Progenitor cell of endocrine pancreas (in vitro differentiated cells): ENCODE results near the gene ELAVL3. TPM values are rescaled to one million over a fixed set of nuclear protein-coding genes. Genes with fewer than 3 reads are reported as not detected.
"Not testable (repeated sequence)": the region's sequence is repeated elsewhere in the genome, so short reads cannot be mapped to it uniquely, and the experiment has no call there.

ENCODE experiments used
- DNase-seq: peaks from one replicate; pipeline ENCODE4 v3.0.0; 2021; ENCODE audit warnings: low spot score; ENCODE audit not compliant: unreplicated experiment
- H3K27ac Mint-ChIP-seq: 2 replicates; pipeline ENCODE4 v1.8.0; 2021; ENCODE audit warnings: mild to moderate bottlenecking, moderate library complexity, mixed read lengths
- H3K27me3 Mint-ChIP-seq: 2 replicates; pipeline ENCODE4 v1.8.0; 2021; ENCODE audit warnings: mixed read lengths
- H3K36me3 Mint-ChIP-seq: 2 replicates; pipeline ENCODE4 v1.8.0; 2022; ENCODE audit warnings: mixed read lengths; ENCODE audit not compliant: insufficient read depth
- H3K4me1 Mint-ChIP-seq: 2 replicates; pipeline ENCODE4 v1.8.0; 2021; ENCODE audit warnings: low read depth, mixed read lengths
- H3K4me3 Mint-ChIP-seq: 2 replicates; pipeline ENCODE4 v1.8.0; 2021; ENCODE audit warnings: low read depth, mild to moderate bottlenecking, moderate library complexity, mixed read lengths
- H3K9me3 Mint-ChIP-seq: 2 replicates; pipeline ENCODE4 v1.8.0; 2021; ENCODE audit warnings: low read depth, mixed read lengths
- total RNA-seq: library from RNA; stranded (reverse); gene quantifications from 2 replicates; pipeline ENCODE4 v1.2.1, GENCODE V29; 2021
- TF ChIP-seq, protein P1 (sequence below): fragments of 200-600 bp; sonication (generic); IDR thresholded peaks from one replicate; pipeline ENCODE4 v1.5.0; 2021; ENCODE audit warnings: antibody characterized with exemption, mild to moderate bottlenecking; ENCODE audit not compliant: unreplicated experiment

ELAVL3 gene
- total RNA-seq, 1 donor from 2014 or later = 1.4 TPM

DNA sequence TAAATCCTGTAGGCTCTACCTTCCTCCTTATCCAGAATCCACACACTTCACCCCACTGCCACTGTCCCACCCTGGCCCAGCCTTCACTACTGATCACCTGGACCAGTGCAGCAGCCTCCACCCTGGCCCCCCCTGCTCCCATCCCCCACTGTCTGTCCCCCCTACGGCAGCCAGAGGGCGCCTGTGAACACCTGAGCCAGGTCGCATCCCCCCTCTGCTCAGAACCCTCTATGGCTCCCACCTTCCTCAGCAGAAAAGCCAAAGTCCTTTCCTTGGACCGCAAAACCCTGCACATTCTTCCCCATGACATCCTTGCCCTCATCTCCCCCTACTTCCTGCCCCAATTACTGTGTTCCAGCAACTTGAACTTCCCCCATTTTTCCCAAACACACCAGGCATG lies 20.6 kb downstream of the ELAVL3 start:
- no peaks in the 10 kb centered on the region for H3K36me3 Mint-ChIP-seq
- H3K27me3 Mint-ChIP-seq = no peaks in the 10 kb centered on the region
- H3K4me3 Mint-ChIP-seq = no peak overlapping the region
- H3K9me3 Mint-ChIP-seq = no peaks in the 10 kb centered on the region
- TF ChIP-seq, protein P1, sequence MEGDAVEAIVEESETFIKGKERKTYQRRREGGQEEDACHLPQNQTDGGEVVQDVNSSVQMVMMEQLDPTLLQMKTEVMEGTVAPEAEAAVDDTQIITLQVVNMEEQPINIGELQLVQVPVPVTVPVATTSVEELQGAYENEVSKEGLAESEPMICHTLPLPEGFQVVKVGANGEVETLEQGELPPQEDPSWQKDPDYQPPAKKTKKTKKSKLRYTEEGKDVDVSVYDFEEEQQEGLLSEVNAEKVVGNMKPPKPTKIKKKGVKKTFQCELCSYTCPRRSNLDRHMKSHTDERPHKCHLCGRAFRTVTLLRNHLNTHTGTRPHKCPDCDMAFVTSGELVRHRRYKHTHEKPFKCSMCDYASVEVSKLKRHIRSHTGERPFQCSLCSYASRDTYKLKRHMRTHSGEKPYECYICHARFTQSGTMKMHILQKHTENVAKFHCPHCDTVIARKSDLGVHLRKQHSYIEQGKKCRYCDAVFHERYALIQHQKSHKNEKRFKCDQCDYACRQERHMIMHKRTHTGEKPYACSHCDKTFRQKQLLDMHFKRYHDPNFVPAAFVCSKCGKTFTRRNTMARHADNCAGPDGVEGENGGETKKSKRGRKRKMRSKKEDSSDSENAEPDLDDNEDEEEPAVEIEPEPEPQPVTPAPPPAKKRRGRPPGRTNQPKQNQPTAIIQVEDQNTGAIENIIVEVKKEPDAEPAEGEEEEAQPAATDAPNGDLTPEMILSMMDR = peak; percentile 29
- no peak for DNase-seq
- H3K27ac Mint-ChIP-seq = no peak overlapping the region
- H3K4me1 Mint-ChIP-seq = no peaks in the 10 kb centered on the region

GRCh38 chr19:11458912-11459311 lies 21.9 kb downstream of the ELAVL3 start:
- not testable (repeated sequence) for H3K4me3 Mint-ChIP-seq, DNase-seq, H3K36me3 Mint-ChIP-seq, H3K4me1 Mint-ChIP-seq, H3K27ac Mint-ChIP-seq, H3K27me3 Mint-ChIP-seq, H3K9me3 Mint-ChIP-seq

DNA sequence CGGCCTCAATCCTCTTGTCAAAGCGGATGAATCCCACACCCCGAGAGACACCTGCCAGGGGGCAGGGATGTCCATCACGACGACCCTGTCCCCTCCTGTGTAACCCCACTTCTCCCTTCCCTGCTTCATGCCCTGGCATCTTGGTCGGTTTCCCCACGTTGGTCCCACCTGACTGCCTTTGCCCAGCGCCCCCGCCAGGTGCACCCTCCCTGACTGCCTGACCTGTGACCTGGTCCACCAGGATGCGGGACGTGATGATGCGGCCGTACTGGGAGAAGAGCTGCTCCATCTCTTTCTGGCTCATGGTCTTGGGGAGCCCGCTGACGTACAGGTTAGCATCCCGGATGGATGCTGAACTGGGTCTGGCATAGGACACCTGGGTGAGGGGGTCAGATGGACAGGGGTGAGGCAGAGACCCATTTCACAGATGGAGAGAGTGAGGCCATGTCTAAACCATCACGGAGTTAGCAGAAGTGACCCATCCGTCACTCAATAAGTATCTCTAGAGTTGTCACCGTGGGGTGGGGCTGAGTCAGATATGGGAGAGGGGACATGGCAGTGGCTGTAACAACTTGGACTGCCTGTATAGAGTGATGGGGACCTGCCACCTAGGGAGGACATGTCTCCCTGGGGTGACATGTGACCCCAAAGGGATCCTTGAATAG lies 22.5 kb downstream of the ELAVL3 start:
- Mint-ChIP-seq H3K9me3 (no peaks in the 10 kb centered on the region), H3K27me3 (no peaks in the 10 kb centered on the region), H3K27ac (peak overlapping the region; percentile 7), H3K4me3 (no peak overlapping the region), H3K36me3 (no peaks in the 10 kb centered on the region), H3K4me1 (no peaks in the 10 kb centered on the region)
- TF ChIP-seq, protein P1 = no peak
- DNase-seq = no peak

DNA sequence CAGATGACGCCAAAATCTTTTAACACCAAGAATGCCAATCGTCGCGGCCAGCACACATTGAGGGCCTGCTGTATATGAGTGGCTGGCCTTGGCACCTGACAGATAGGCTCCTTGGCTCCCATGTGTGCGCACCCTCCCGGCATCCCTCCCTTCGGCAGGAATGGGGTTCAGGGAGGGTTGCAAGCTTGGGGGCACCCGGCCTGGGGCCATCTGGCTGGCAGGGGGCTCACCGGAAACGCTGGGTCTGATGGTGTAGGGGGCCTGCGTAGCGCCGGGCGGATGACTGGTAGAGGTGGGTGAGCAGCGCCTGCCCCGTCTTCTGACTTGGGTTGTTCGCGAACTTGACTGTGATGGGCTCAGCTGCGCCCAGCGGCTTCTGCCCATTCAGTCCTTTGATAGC lies 23.0 kb downstream of the ELAVL3 start:
- Mint-ChIP-seq H3K36me3 (no peaks in the 10 kb centered on the region), H3K27me3 (no peaks in the 10 kb centered on the region), H3K4me3 (no peak overlapping the region), H3K9me3 (no peaks in the 10 kb centered on the region), H3K4me1 (no peaks in the 10 kb centered on the region), H3K27ac (no peak overlapping the region)
- no peak for DNase-seq
- TF ChIP-seq, protein P1 = no peak

DNA sequence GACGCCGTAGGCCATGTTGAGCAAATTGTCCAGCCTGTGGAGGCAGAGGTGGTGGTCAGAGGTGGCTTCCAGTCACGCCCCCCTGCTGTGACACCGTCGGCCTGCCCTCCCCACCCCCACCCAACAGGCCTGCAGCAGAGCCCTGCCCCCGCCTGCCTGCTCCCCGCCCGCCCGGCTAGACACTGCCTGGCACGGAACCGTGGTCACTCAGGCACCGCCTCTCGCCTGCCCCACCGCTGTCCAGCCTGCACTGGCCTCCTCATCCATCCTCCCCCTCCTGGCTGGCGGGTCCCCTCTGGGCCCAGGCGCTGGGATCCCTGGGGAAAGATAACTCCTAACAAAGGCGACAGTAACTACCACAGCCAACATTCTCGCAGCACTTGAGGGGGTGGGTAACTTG lies 23.7 kb downstream of the ELAVL3 start:
- no peak overlapping the region for H3K4me3 Mint-ChIP-seq
- H3K27me3 Mint-ChIP-seq = no peaks in the 10 kb centered on the region
- H3K9me3 Mint-ChIP-seq = no peaks in the 10 kb centered on the region
- no peak overlapping the region for H3K27ac Mint-ChIP-seq
- no peaks in the 10 kb centered on the region for H3K4me1 Mint-ChIP-seq
- TF ChIP-seq, protein P1 = no peak
- no peak for DNase-seq
- H3K36me3 Mint-ChIP-seq = no peaks in the 10 kb centered on the region

DNA sequence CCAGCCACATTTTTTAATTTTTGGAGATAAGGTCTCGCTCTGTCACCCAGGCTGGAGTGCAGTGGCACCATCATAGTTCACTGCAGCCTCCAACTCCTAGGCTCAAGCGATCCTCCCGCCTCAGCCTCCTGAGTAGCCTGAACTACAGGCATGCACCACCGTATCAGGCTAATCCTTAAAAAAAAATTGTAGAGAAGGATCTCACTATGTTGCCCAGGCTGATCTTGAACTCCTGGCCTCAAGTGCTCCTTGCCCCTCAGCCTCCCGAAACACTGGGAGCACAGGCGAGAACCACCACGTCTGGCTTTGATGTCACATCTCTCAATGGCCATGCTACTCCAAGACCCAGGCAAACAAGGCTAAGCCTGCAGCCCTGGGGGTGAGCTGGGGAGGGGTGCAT lies 24.2 kb downstream of the ELAVL3 start:
- H3K4me3 Mint-ChIP-seq = no peak overlapping the region
- no peaks in the 10 kb centered on the region for H3K27me3 Mint-ChIP-seq
- H3K4me1 Mint-ChIP-seq = no peaks in the 10 kb centered on the region
- TF ChIP-seq, protein P1 = no peak
- no peaks in the 10 kb centered on the region for H3K9me3 Mint-ChIP-seq
- no peak for DNase-seq
- no peak overlapping the region for H3K27ac Mint-ChIP-seq
- H3K36me3 Mint-ChIP-seq = no peaks in the 10 kb centered on the region

GRCh38 chr19:11455233-11455554 lies 25.7 kb downstream of the ELAVL3 start:
- H3K27me3 Mint-ChIP-seq, H3K27ac Mint-ChIP-seq, H3K9me3 Mint-ChIP-seq, H3K36me3 Mint-ChIP-seq, DNase-seq, H3K4me1 Mint-ChIP-seq, H3K4me3 Mint-ChIP-seq: not testable (repeated sequence)
